IMR-90 (cell line): ENCODE results near the gene SLC6A6. TPM values are rescaled to one million over a fixed set of nuclear protein-coding genes. Genes with fewer than 3 reads are reported as not detected.

ENCODE experiments used
- ATAC-seq: fragments of 200-7000 bp; cut with Tn5 transposase; 2 replicates; pipeline ENCODE4 v1.9.1; 2020; ENCODE audit warnings: low read depth, mild to moderate bottlenecking, moderate library complexity
- BruUV-seq: library from RNA; stranded (reverse); fragments of 400-500 nt; replicated peaks from 2 replicates; lab custom pipeline; 2021; lab: Mats Ljungman, UMichigan
- CTCF ChIA-PET: fragments of 300-600 bp; formaldehyde crosslinking; extraction: SDS; loops from one replicate; lab custom pipeline; 2021; ENCODE audit warnings: antibody characterized with exemption; lab: Yijun Ruan, JAX
- POLR2A ChIA-PET: fragments of 300-600 bp; sonication (Branson Sonifier 250); formaldehyde crosslinking; loops from one replicate; lab custom pipeline; 2022; ENCODE audit warnings: antibody characterized with exemption; ENCODE audit not compliant: unreplicated experiment; lab: Charles Lee
- DNase-seq: peaks from one replicate; pipeline ENCODE4 v3.0.0; 2013
- H2AFZ ChIP-seq: replicated peaks from 2 replicates; pipeline ENCODE3; 2013; ENCODE audit warnings: low read length, mild to moderate bottlenecking; ENCODE audit not compliant: poor library complexity
- H2AK5ac ChIP-seq: 2 replicates; pipeline ENCODE4 v1.6.1; 2013; ENCODE audit warnings: low read depth, low read length, inconsistent platforms
- H2AK9ac ChIP-seq: replicated peaks from 2 replicates; pipeline ENCODE3; 2013; ENCODE audit warnings: mild to moderate bottlenecking, low read depth, low read length, moderate library complexity; ENCODE audit not compliant: poor library complexity
- H2BK120ac ChIP-seq: 2 replicates; pipeline ENCODE4 v1.6.1; 2013; ENCODE audit warnings: low read depth, low read length, inconsistent platforms
- H2BK15ac ChIP-seq: 3 replicates; pipeline ENCODE4 v1.6.1; 2013; ENCODE audit warnings: low read depth, low read length, inconsistent platforms
- H2BK20ac ChIP-seq: 2 replicates; pipeline ENCODE4 v1.6.1; 2013; ENCODE audit warnings: low read depth, mild to moderate bottlenecking, inconsistent platforms, low read length, moderate library complexity
- H2BK5ac ChIP-seq: 2 replicates; pipeline ENCODE4 v1.6.1; 2013; ENCODE audit warnings: mild to moderate bottlenecking, low read depth, low read length, inconsistent platforms; ENCODE audit not compliant: poor library complexity, severe bottlenecking
- H3K14ac ChIP-seq: replicated peaks from 2 replicates; pipeline ENCODE4 v1.6.1; 2013; ENCODE audit warnings: low read depth, low read length, inconsistent platforms
- H3K18ac ChIP-seq: 2 replicates; pipeline ENCODE4 v1.6.1; 2013; ENCODE audit warnings: low read depth, low read length, control low read depth
- H3K23ac ChIP-seq: 2 replicates; pipeline ENCODE4 v1.6.1; 2013; ENCODE audit warnings: low read depth, low read length, inconsistent platforms
- H3K27ac ChIP-seq: 2 replicates; pipeline ENCODE4 v1.5.1; 2013; ENCODE audit warnings: mild to moderate bottlenecking, control low read depth, low read length; ENCODE audit not compliant: insufficient read depth
- H3K27me3 ChIP-seq: 2 replicates; pipeline ENCODE4 v1.6.1; 2013; ENCODE audit warnings: low read length; ENCODE audit not compliant: control insufficient read depth, insufficient read depth
- H3K36me3 ChIP-seq: 2 replicates; pipeline ENCODE4 v1.6.1; 2013; ENCODE audit warnings: low read length, mixed read lengths; ENCODE audit not compliant: control insufficient read depth, insufficient read depth
- H3K4ac ChIP-seq: 2 replicates; pipeline ENCODE4 v1.6.1; 2013; ENCODE audit warnings: low read depth, low read length, inconsistent platforms
- H3K4me1 ChIP-seq: 2 replicates; pipeline ENCODE4 v1.6.1; 2013; ENCODE audit warnings: low read length, mixed read lengths; ENCODE audit not compliant: control insufficient read depth, insufficient read depth
- H3K4me2 ChIP-seq: 2 replicates; pipeline ENCODE4 v1.6.1; 2013; ENCODE audit warnings: low read depth, mild to moderate bottlenecking, control low read depth, low read length, moderate library complexity
- H3K4me3 ChIP-seq: 2 replicates; pipeline ENCODE4 v1.5.1; 2013; ENCODE audit warnings: low read depth, mild to moderate bottlenecking, control low read depth, low read length, moderate library complexity; ENCODE audit not compliant: insufficient read depth
- H3K56ac ChIP-seq: 2 replicates; pipeline ENCODE4 v1.6.1; 2013; ENCODE audit warnings: low read length, inconsistent platforms; ENCODE audit not compliant: insufficient read depth; ENCODE audit errors: extremely low read depth
- H3K79me1 ChIP-seq, 2 experiments: 2 replicates each; pipeline ENCODE4 v1.6.1; 2013; ENCODE audit warnings: low read length in 2 of 2, inconsistent platforms in 1 of 2, low read depth in 1 of 2
- H3K9ac ChIP-seq: 2 replicates; pipeline ENCODE4 v1.6.1; 2013; ENCODE audit warnings: low read depth, low read length, control low read depth
- H3K9me1 ChIP-seq: 2 replicates; pipeline ENCODE4 v1.6.1; 2013; ENCODE audit warnings: low read length, inconsistent platforms; ENCODE audit not compliant: insufficient read depth
- H3K9me3 ChIP-seq: 2 replicates; pipeline ENCODE4 v1.6.1; 2013; ENCODE audit warnings: low read length; ENCODE audit not compliant: control insufficient read depth, insufficient read depth
- H4K20me1 ChIP-seq: 2 replicates; pipeline ENCODE4 v1.6.1; 2013; ENCODE audit warnings: low read length, inconsistent platforms; ENCODE audit not compliant: insufficient read depth
- H4K5ac ChIP-seq: 2 replicates; pipeline ENCODE4 v1.6.1; 2013; ENCODE audit warnings: mild to moderate bottlenecking, low read depth, low read length, control low read depth
- H4K8ac ChIP-seq, 2 experiments: 2 replicates each; pipeline ENCODE4 v1.6.1; 2013; ENCODE audit warnings: low read depth in 2 of 2, low read length in 2 of 2, control low read depth in 1 of 2, inconsistent platforms in 1 of 2
- H4K91ac ChIP-seq: 2 replicates; pipeline ENCODE4 v1.6.1; 2013; ENCODE audit warnings: low read depth, low read length, inconsistent platforms; ENCODE audit not compliant: insufficient read depth
- BHLHE40 ChIP-seq: fragments of 150-350 bp; IDR thresholded peaks from 2 replicates; pipeline ENCODE4 v1.6.1; 2016; ENCODE audit warnings: mild to moderate bottlenecking, low read depth, low read length
- CEBPB ChIP-seq: IDR thresholded peaks from 2 replicates; pipeline ENCODE4 v1.6.1; 2012; ENCODE audit warnings: low read depth, low read length, improper control_type of control experiment
- CTCF ChIP-seq: conservative IDR thresholded peaks from 2 replicates; pipeline ENCODE4 v1.5.1; 2012; ENCODE audit warnings: mild to moderate bottlenecking, low read depth, low read length, improper control_type of control experiment
- MAFK ChIP-seq: IDR thresholded peaks from 2 replicates; pipeline ENCODE4 v1.6.1; 2012; ENCODE audit warnings: low read depth, low read length, improper control_type of control experiment
- MAZ ChIP-seq: IDR thresholded peaks from 2 replicates; pipeline ENCODE4 v1.6.1; 2012; ENCODE audit warnings: low read depth, mild to moderate bottlenecking, low read length, improper control_type of control experiment, moderate library complexity, borderline replicate concordance
- MXI1 ChIP-seq: IDR thresholded peaks from 2 replicates; pipeline ENCODE4 v1.6.1; 2012; ENCODE audit warnings: low read depth, mild to moderate bottlenecking, low read length, moderate library complexity, borderline replicate concordance
- NFE2L2 ChIP-seq: fragments of 150-350 bp; IDR thresholded peaks from 2 replicates; pipeline ENCODE4 v1.6.1; 2016; ENCODE audit warnings: low read depth, mild to moderate bottlenecking, low read length
- POLR2A ChIP-seq: IDR thresholded peaks from 2 replicates; pipeline ENCODE4 v1.6.1; 2012; ENCODE audit warnings: mild to moderate bottlenecking, low read depth, low read length
- RAD21 ChIP-seq: IDR thresholded peaks from 2 replicates; pipeline ENCODE4 v1.6.1; 2012; ENCODE audit warnings: low read length, improper control_type of control experiment
- RCOR1 ChIP-seq: IDR thresholded peaks from 2 replicates; pipeline ENCODE4 v1.6.1; 2012; ENCODE audit warnings: mild to moderate bottlenecking, low read length, improper control_type of control experiment; ENCODE audit not compliant: insufficient replicate concordance
- RFX5 ChIP-seq: IDR thresholded peaks from 2 replicates; pipeline ENCODE4 v1.8.0; 2012; ENCODE audit warnings: low read depth, mild to moderate bottlenecking, low read length, moderate library complexity
- USF2 ChIP-seq: fragments of 150-350 bp; IDR thresholded peaks from 2 replicates; pipeline ENCODE4 v1.6.1; 2017; ENCODE audit warnings: mild to moderate bottlenecking, antibody characterized with exemption, low read length, low read depth
- WGBS, 2 experiments: methylation state at CpG; one replicate each; pipeline versions ENCODE4 v1.1.5 to v1.1.7; 2013; ENCODE audit warnings: missing lambda C conversion rate in 2 of 2; ENCODE audit not compliant: insufficient read length in 1 of 2; ENCODE audit errors: extremely low coverage in 2 of 2; 5-methylcytosine and 5-hydroxymethylcytosine counted together
- dilution Hi-C: fragments of 300-500 bp; cut with HindIII; formaldehyde crosslinking; loops from one replicate; pipeline ENCODE4 v1.14.3; 2018; ENCODE audit warnings: low sequenced_read_pairs; ENCODE audit not compliant: unreplicated experiment
- in situ Hi-C: fragments of 300-500 bp; cut with MboI; formaldehyde crosslinking; loops from 3 replicates; pipeline ENCODE4 v1.14.3; 2019; ENCODE audit warnings: low sequenced_read_pairs, inconsistent platforms, mixed read lengths
- intact Hi-C: fragments of 100-400 bp; cut with micrococcal nuclease; formaldehyde crosslinking; loops from 2 replicates; pipeline ENCODE4 v1.10.0; 2022
- polyA plus RNA-seq, 3 experiments: library from polyadenylated mRNA; depleted of rRNA; stranded (reverse); fragments of >200 nt; gene quantifications; 2 replicates each; pipeline ENCODE4 v1.2.3, GENCODE V29; 2012; ENCODE audit warnings: low replicate concordance in 1 of 3
- total RNA-seq: library from RNA; depleted of rRNA; stranded (reverse); fragments of >200 nt; gene quantifications from 2 replicates; pipeline ENCODE4 v1.2.3, GENCODE V29; 2012

Gene SLC6A6
- total and polyA plus RNA-seq, 2 of the 4 experiments (the other 2 are of a cell fraction): 29.9 to 39.4 TPM

- peaks cover 3% of the 10 kb centered on the region; the same call in 1 of the 2 replicates for H3K27me3 ChIP-seq
- ATAC-seq: no peak; the same call in 1 of the 2 replicates
Observed at GRCh38 chr3:14372587-14372986, 29.8 kb upstream of the SLC6A6 start.

More at GRCh38 chr3:14372587-14372986, 29.8 kb upstream of the SLC6A6 start:
- no peak overlapping the region for H2BK15ac ChIP-seq
- no peak overlapping the region for H2AK9ac ChIP-seq
- intact Hi-C loops: no loop called here
- no CpG with 5 or more reads among the region's 6 CpGs for WGBS, 2 experiments
- CTCF ChIA-PET: no interaction called here
- H3K56ac ChIP-seq: no peak overlapping the region
- no TSS peak for BruUV-seq
- dilution Hi-C loops: no loop called here
- no peak overlapping the region for H3K4me2 ChIP-seq
- no peak for DNase-seq
- no peak overlapping the region for H3K18ac ChIP-seq
- no peak overlapping the region for H3K27ac ChIP-seq
- H2BK20ac ChIP-seq: no peak overlapping the region
- 0 out of 2 replicates have a peak overlapping the region, but pooled peaks have one; percentile 32 for H3K4ac ChIP-seq
- H3K9me3 ChIP-seq: no peaks in the 10 kb centered on the region
- H4K91ac ChIP-seq: no peak overlapping the region
- H3K9ac ChIP-seq: no peak overlapping the region
- no peak overlapping the region for H2BK5ac ChIP-seq
- no peak overlapping the region for H3K4me3 ChIP-seq
- peaks cover 3% of the 10 kb centered on the region for H3K4me1 ChIP-seq
- no peaks in the 10 kb centered on the region for H3K79me1 ChIP-seq
- H3K36me3 ChIP-seq: no peaks in the 10 kb centered on the region
- no peak overlapping the region for H2AK5ac ChIP-seq
- H4K8ac ChIP-seq: no peak overlapping the region
- no peak overlapping the region for H3K23ac ChIP-seq
- in situ Hi-C loops: no loop called here
- no peak overlapping the region for H4K5ac ChIP-seq
- POLR2A ChIA-PET: no interaction called here
- no peak overlapping the region for H2BK120ac ChIP-seq
- H3K9me1 ChIP-seq: 0 out of 2 replicates have a peak, but pooled peaks cover 2% of the 10 kb centered on the region
- TF ChIP-seq NFE2L2 (no peak), RAD21 (no peak), MAZ (no peak), BHLHE40 (no peak), RCOR1 (no peak), CTCF (no peak), CEBPB (no peak), RFX5 (no peak), MXI1 (no peak), MAFK (no peak), USF2 (no peak), POLR2A (no peak)
- no peak overlapping the region for H3K14ac ChIP-seq
- H2AFZ ChIP-seq: no peak overlapping the region
- H4K20me1 ChIP-seq: no peaks in the 10 kb centered on the region
